Brain microvascular endothelial cell (primary cell): ENCODE results near the gene PTPRN2.

Experiments used
- DNase-seq: peaks from one replicate; pipeline ENCODE4 v3.0.0-alpha.2; 2020
- H3K27ac ChIP-seq: fragments of 250-450 bp; sonication (Bioruptor Pico); 2 replicates; pipeline ENCODE4 v1.5.1; 2020; ENCODE audit warnings: mild to moderate bottlenecking, moderate library complexity
- H3K27me3 ChIP-seq: fragments of 250-450 bp; sonication (Bioruptor Pico); replicated peaks from 2 replicates; pipeline ENCODE4 v1.5.1; 2020; ENCODE audit warnings: mild to moderate bottlenecking
- H3K36me3 ChIP-seq: fragments of 250-450 bp; sonication (Bioruptor Pico); replicated peaks from 2 replicates; pipeline ENCODE4 v1.5.1; 2020; ENCODE audit warnings: mild to moderate bottlenecking
- H3K4me3 ChIP-seq: 2 replicates; pipeline ENCODE4 v1.5.1; 2011; ENCODE audit warnings: low read depth, mild to moderate bottlenecking, control low read depth, low read length, moderate library complexity
- in situ Hi-C: cut with HindIII; loops from 2 replicates; pipeline ENCODE4 v1.10.0; 2017; ENCODE audit warnings: low sequenced_read_pairs, low pct_ligation_motif_present
- TF ChIP-seq, protein P1 (sequence below): IDR thresholded peaks from 2 replicates; pipeline ENCODE4 v1.5.1; 2011; ENCODE audit warnings: low read depth, mild to moderate bottlenecking, moderate library complexity, low read length, control low read depth, inconsistent platforms; ENCODE audit errors: missing control alignments

PTPRN2 gene

DNA sequence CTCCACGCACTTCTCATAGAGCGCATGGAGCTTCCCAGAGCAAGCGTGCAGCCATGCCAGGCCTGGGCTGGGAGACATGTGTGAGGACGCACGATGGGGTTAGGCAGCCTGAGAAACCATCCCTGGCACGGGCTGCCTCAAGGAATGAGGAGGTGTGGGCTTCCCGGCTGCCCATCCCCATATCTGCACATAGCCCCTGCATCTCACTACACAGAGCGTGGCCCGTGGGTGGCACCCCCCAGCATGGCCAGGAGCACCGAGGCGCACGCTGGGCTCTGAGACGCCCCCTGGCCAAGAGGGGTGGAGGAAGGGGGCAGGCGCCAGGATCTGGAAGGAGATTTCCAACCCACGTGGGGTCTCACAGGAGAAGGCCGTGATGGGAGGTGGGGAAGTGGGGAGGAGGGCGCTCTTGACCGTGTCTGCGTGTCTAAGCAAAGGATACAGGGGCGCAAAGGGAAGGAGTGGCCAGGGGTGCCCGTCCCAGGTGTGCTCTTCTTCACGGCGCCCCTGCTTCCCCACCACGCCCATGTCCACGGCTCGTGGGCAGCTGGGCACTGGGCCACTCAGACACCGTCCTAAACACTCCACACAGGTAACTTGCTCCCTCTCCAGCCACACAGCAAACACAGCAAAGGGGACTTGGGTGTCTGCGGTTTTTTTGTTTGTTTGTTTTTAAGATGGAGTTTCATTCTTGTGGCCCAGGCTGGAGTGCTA is 340.5 kb downstream of the PTPRN2 start:
- TF ChIP-seq, protein P1, sequence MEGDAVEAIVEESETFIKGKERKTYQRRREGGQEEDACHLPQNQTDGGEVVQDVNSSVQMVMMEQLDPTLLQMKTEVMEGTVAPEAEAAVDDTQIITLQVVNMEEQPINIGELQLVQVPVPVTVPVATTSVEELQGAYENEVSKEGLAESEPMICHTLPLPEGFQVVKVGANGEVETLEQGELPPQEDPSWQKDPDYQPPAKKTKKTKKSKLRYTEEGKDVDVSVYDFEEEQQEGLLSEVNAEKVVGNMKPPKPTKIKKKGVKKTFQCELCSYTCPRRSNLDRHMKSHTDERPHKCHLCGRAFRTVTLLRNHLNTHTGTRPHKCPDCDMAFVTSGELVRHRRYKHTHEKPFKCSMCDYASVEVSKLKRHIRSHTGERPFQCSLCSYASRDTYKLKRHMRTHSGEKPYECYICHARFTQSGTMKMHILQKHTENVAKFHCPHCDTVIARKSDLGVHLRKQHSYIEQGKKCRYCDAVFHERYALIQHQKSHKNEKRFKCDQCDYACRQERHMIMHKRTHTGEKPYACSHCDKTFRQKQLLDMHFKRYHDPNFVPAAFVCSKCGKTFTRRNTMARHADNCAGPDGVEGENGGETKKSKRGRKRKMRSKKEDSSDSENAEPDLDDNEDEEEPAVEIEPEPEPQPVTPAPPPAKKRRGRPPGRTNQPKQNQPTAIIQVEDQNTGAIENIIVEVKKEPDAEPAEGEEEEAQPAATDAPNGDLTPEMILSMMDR = no peak
- Histone ChIP-seq H3K27ac (no peak overlapping the region), H3K36me3 (no peaks in the 10 kb centered on the region), H3K4me3 (no peak overlapping the region), H3K27me3 (no peaks in the 10 kb centered on the region)
- in situ Hi-C loops = no loop called here
- DNase-seq = no peak

DNA sequence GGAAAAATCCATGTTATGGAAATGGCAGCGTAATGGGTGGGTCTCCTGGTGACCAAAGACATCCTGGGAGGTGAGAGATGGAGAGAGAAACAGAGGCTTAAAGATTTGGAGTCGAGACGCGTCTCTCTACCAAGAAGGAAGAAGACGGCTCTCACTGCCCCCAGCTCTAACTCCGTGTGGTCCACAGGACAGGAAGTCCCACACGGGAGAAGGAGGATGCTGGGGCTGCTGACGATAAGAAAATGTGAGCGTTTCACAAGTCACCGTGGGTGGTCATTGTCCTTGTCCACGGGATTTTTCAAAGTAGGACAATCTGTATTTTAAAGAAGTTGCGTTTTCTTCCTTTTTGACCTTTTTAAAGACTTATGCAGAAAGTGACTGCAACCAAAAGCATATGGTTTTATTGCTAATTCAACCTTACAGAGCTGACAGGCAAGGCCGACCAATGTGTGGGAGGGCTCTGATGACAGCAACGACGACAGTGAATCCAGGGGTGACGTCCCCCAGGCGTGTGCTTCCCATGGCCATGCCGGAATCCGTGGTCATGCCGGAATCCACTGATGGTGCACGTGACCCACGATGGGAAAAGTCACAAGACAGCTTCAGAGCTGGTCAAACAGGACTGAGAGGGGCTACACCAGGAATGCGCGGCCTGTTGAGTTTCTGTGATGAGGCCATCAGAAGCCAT is 341.2 kb downstream of the PTPRN2 start:
- in situ Hi-C loops = no loop called here
- Histone ChIP-seq H3K27me3 (no peaks in the 10 kb centered on the region), H3K4me3 (no peak overlapping the region), H3K27ac (no peak overlapping the region), H3K36me3 (no peaks in the 10 kb centered on the region)
- DNase-seq = no peak
- TF ChIP-seq, protein P1 = no peak

DNA sequence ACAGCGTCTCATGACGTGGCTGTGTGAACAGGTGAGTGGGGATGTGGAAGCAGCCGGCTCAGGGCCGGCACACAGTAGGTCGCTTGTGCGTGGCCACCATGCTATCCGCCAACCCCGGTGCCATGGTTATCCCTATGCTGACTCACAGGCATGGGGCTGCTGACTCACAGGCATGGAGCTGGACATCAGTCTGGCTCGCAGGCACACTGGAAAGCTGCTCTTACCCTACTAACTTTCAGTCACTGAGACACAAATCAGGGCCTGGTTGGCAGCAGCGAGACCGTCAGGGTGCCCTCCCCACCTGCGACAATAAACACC is 341.9 kb downstream of the PTPRN2 start:
- DNase-seq = no peak
- TF ChIP-seq, protein P1 = no peak
- Histone ChIP-seq H3K27me3 (no peaks in the 10 kb centered on the region), H3K36me3 (no peaks in the 10 kb centered on the region), H3K27ac (no peak overlapping the region), H3K4me3 (no peak overlapping the region)
- in situ Hi-C loops = no loop called here

DNA sequence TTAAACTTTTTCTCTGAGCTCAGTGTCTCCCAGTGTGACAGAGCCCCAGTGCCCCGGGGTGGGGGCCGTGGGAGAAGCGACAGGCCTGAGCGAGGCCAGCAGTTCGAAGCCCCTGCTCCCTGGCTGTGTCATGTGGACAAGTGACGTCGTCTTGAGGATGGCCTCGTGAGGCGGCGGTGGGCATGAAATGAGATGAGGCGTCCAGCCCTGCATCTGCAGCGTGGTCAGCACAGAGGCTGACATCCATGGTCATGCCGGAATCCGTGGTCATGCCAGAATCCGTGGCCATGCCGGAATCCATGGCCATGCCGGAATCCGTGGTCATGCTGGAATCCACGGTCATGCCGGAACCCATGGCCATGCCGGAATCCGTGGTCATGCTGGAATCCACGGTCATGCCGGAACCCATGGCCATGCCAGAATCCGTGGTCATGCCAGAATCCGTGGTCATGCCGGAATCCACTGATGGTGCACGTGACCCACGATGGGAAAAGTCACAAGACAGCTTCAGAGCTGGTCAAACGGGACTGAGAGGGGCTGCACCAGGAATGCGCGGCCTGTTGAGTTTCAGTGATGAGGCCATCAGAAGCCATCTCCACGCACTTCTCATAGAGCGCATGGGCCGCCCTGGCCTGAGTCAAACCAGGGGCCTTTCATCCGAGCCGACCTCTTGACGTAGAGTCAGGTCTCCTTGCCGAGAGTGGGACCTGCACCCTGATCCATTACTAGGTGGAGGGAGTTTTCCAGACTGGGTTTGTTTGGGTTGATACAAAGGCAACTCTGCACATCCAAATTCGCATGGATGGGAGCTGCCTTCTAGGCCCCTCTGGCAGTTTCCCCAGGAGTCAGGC is 342.5 kb downstream of the PTPRN2 start:
- TF ChIP-seq, protein P1 = no peak
- H3K27me3 ChIP-seq = no peaks in the 10 kb centered on the region
- no peaks in the 10 kb centered on the region for H3K36me3 ChIP-seq
- no peak overlapping the region for H3K27ac ChIP-seq
- DNase-seq = no peak
- in situ Hi-C loops = no loop called here
- H3K4me3 ChIP-seq = no peak overlapping the region

GRCh38 chr7:158244430-158244829 is 343.2 kb downstream of the PTPRN2 start:
- H3K4me3 ChIP-seq = no peak overlapping the region
- H3K27me3 ChIP-seq = no peaks in the 10 kb centered on the region
- TF ChIP-seq, protein P1 = no peak
- no peaks in the 10 kb centered on the region for H3K36me3 ChIP-seq
- H3K27ac ChIP-seq = no peak overlapping the region
- no peak for DNase-seq
- in situ Hi-C loops = no loop called here
